Kidney epithelial cell (primary cell): ENCODE measurements around the gene SELENOW. TPM values are rescaled to one million over a fixed set of nuclear protein-coding genes. Genes with fewer than 3 reads are reported as not detected.
"Not testable (repeated sequence)": the region's sequence is repeated elsewhere in the genome, so short reads cannot be mapped to it uniquely, and the experiment has no call there.

Source experiments
- DNase-seq: peaks from one replicate; pipeline ENCODE4 v3.0.0-alpha.2; 2010; ENCODE audit warnings: low read depth
- H3K27me3 ChIP-seq: 2 replicates; pipeline ENCODE4 v1.6.0; 2011; ENCODE audit warnings: low read length; ENCODE audit not compliant: control insufficient read depth, insufficient read depth
- H3K36me3 ChIP-seq: 2 replicates; pipeline ENCODE4 v1.5.1; 2011; ENCODE audit warnings: low read length; ENCODE audit not compliant: control insufficient read depth, insufficient read depth
- H3K4me3 ChIP-seq: 2 replicates; pipeline ENCODE4 v1.5.1; 2011; ENCODE audit warnings: low read depth, mild to moderate bottlenecking, control low read depth, low read length
- CTCF ChIP-seq: IDR thresholded peaks from 2 replicates; pipeline ENCODE4 v1.5.1; 2011; ENCODE audit warnings: mild to moderate bottlenecking, moderate library complexity, low read length, control low read depth, inconsistent platforms; ENCODE audit not compliant: insufficient read depth, poor library complexity, severe bottlenecking
- total RNA-seq: library from RNA; depleted of rRNA; stranded (reverse); fragments of >200 nt; gene quantifications from 2 replicates; pipeline ENCODE4 v1.2.3, GENCODE V29; 2015

SELENOW gene
- total RNA-seq, 1 donor from 2014 or later = 166 TPM

GRCh38 chr19:47778954-47779351 lies 450 bp downstream of the SELENOW start:
- Histone ChIP-seq H3K4me3 (peak overlapping the region; percentile 88), H3K36me3 (peaks cover 2% of the 10 kb centered on the region), H3K27me3 (no peaks in the 10 kb centered on the region)
- DNase-seq = no peak
- TF ChIP-seq CTCF = no peak

GRCh38 chr19:47779524-47780214 lies 1.2 kb downstream of the SELENOW start:
- Histone ChIP-seq H3K36me3 (peaks cover 2% of the 10 kb centered on the region), H3K4me3 (peak overlapping the region; percentile 88), H3K27me3 (no peaks in the 10 kb centered on the region)
- DNase-seq = no peak
- no peak for TF ChIP-seq CTCF

- H3K4me3 ChIP-seq = no peak overlapping the region
- H3K27me3 ChIP-seq = no peaks in the 10 kb centered on the region
- DNase-seq = no peak
- TF ChIP-seq CTCF = no peak
- peaks cover 2% of the 10 kb centered on the region for H3K36me3 ChIP-seq
Observed at GRCh38 chr19:47780215-47780551, 1.7 kb downstream of the SELENOW start.

- H3K36me3 ChIP-seq = peaks cover 2% of the 10 kb centered on the region
- no peak for DNase-seq
- H3K27me3 ChIP-seq = no peaks in the 10 kb centered on the region
- H3K4me3 ChIP-seq = no peak overlapping the region
- TF ChIP-seq CTCF = no peak
Observed at GRCh38 chr19:47781590-47782262, 3.2 kb downstream of the SELENOW start.

GRCh38 chr19:47786566-47786965 lies 8.1 kb downstream of the SELENOW start:
- no peak for TF ChIP-seq CTCF
- Histone ChIP-seq H3K27me3 (no peaks in the 10 kb centered on the region), H3K36me3 (peaks cover 2% of the 10 kb centered on the region)

GRCh38 chr19:47787307-47787706 lies 8.8 kb downstream of the SELENOW start:
- H3K27me3 ChIP-seq, DNase-seq, H3K4me3 ChIP-seq, H3K36me3 ChIP-seq: not testable (repeated sequence)

More at GRCh38 chr19:47786566-47786965, 8.1 kb downstream of the SELENOW start:
- no peak overlapping the region for H3K4me3 ChIP-seq
- no peak for DNase-seq

- not testable (repeated sequence) for H3K4me3 ChIP-seq, H3K36me3 ChIP-seq, DNase-seq, H3K27me3 ChIP-seq
Observed at GRCh38 chr19:47789811-47790210, 11.3 kb downstream of the SELENOW start.
